IPS-20b (cell line): ENCODE data around the gene ITGA11.

Experiments used
- H3K27ac ChIP-seq: one replicate; pipeline ENCODE4 v1.5.1; 2013; ENCODE audit warnings: low read length
- H3K27me3 ChIP-seq: 2 replicates; pipeline ENCODE4 v1.6.1; 2013; ENCODE audit warnings: mild to moderate bottlenecking, low read length, inconsistent platforms; ENCODE audit not compliant: insufficient read depth
- H3K36me3 ChIP-seq: 2 replicates; pipeline ENCODE4 v1.6.1; 2013; ENCODE audit warnings: low read depth, mild to moderate bottlenecking, inconsistent platforms, low read length, moderate library complexity; ENCODE audit not compliant: insufficient read depth
- H3K4me1 ChIP-seq: 2 replicates; pipeline ENCODE4 v1.6.1; 2013; ENCODE audit warnings: mild to moderate bottlenecking, control low read depth, inconsistent platforms, low read length, moderate library complexity; ENCODE audit not compliant: insufficient read depth
- H3K4me3 ChIP-seq: 2 replicates; pipeline ENCODE4 v1.5.1; 2013; ENCODE audit warnings: mild to moderate bottlenecking, low read length, inconsistent platforms
- H3K9ac ChIP-seq: 2 replicates; pipeline ENCODE4 v1.6.1; 2013; ENCODE audit warnings: low read depth, mild to moderate bottlenecking, inconsistent platforms, low read length, moderate library complexity
- H3K9me3 ChIP-seq: 2 replicates; pipeline ENCODE4 v1.6.1; 2013; ENCODE audit warnings: mild to moderate bottlenecking, low read depth, low read length, inconsistent platforms; ENCODE audit not compliant: insufficient read depth

ITGA11 gene

DNA sequence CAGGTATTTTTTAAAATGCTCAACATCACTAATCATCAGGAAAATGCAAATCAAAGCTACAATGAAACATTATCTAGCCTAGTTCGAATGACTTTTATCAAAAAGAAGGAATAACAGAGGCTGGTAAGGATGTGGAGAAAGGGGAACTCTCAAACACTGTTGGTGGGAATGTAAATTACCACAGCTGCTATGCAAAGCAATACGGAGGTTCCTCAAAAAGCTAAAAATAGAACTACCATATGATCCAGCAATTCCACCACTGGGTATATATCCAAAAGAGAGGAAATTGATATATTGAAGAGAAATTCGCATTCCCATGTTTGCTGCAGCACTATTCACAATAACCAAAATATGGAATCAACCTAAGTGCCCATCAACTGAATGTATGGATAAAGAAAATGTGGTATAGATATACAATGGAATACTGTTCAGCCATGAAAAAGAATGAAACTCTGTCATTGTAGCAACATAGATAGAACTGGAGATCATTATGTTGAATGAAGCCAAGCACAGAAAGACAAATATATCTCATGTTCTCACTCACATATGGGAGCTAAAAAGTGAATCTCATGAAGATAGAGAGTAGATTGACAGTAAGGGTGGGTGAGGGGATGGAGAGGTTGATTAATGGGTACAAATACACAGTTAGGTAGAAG, 182.8 kb downstream of the ITGA11 start:
- Histone ChIP-seq H3K27ac (no peak overlapping the region), H3K9me3 (peaks cover 5% of the 10 kb centered on the region), H3K4me1 (no peaks in the 10 kb centered on the region), H3K4me3 (no peak overlapping the region), H3K9ac (no peak overlapping the region), H3K27me3 (no peaks in the 10 kb centered on the region), H3K36me3 (no peaks in the 10 kb centered on the region)
